Mucosa of descending colon (tissue), 3 donors: ENCODE results near the gene NDUFB11. TPM values are rescaled to one million over a fixed set of nuclear protein-coding genes. Genes with fewer than 3 reads are reported as not detected.

Experiments used
- ATAC-seq: fragments of 200-7000 bp; cut with Tn5 transposase; one replicate; pipeline ENCODE4 v1.9.1; 2020; ENCODE audit warnings: mild to moderate bottlenecking, moderate library complexity
- DNase-seq, 3 donors: peaks; one replicate each; pipeline ENCODE4 v3.0.0-alpha.2; 2020
- H3K36me3 ChIP-seq: fragments of 200-600 bp; one replicate; pipeline ENCODE4 v1.8.0; 2021; ENCODE audit warnings: low read depth, mild to moderate bottlenecking
- H3K4me1 ChIP-seq: fragments of 200-600 bp; one replicate; pipeline ENCODE4 v1.8.0; 2021; ENCODE audit warnings: low read depth, mild to moderate bottlenecking
- H3K4me3 ChIP-seq: fragments of 200-600 bp; one replicate; pipeline ENCODE4 v1.8.0; 2021; ENCODE audit warnings: mild to moderate bottlenecking
- H3K9me3 ChIP-seq: fragments of 200-600 bp; one replicate; pipeline ENCODE4 v1.8.0; 2021; ENCODE audit warnings: mild to moderate bottlenecking
- CTCF ChIP-seq: fragments of 200-600 bp; IDR thresholded peaks from one replicate; pipeline ENCODE4 v1.8.0; 2022; ENCODE audit warnings: antibody characterized with exemption, mild to moderate bottlenecking
- intact Hi-C, 2 donors: fragments of 100-400 bp; cut with DNase I in 1 of 2; cut with micrococcal nuclease in 1 of 2; formaldehyde crosslinking; loops; one replicate each; pipeline versions ENCODE4 v1.11.0 to v1.11.1; 2022; cut with DNase I, micrococcal nuclease
- total RNA-seq, 3 donors: library from RNA; stranded (reverse); fragmentation: NEBNext Ultra II Directional in 2 of 3; extraction: Animal tissue kit (Norgen Biotek cat#: 25700) in 2 of 3; gene quantifications; one replicate each; pipeline versions ENCODE4 v1.2.1 to v1.2.4, GENCODE V29; 2021 to 2023
- donor health status: DM: no; HTN: no; CAD: no; lungs with moderate emphysema.
- donor health status: DM: no; HTN: no; CAD: no.
- donor health status: DM: no; HTN: yes; CAD: no.

Gene NDUFB11
- total RNA-seq, 3 donors from 2014 or later, result 57.6 to 72.2 (median 71.6) TPM

- no peaks in the 10 kb centered on the region for H3K9me3 ChIP-seq
- ATAC-seq (no peak), DNase-seq (no peak)
- no peak overlapping the region for H3K4me3 ChIP-seq
- TF ChIP-seq CTCF, result no peak
- no peaks in the 10 kb centered on the region for H3K36me3 ChIP-seq
- H3K4me1 ChIP-seq, result no peaks in the 10 kb centered on the region
- intact Hi-C loops, result no loop called here
Measured at GRCh38 chrX:47098338-47099094, 46.0 kb downstream of the NDUFB11 start.

GRCh38 chrX:47097018-47097417 is 47.5 kb downstream of the NDUFB11 start:
- Histone ChIP-seq H3K36me3 (no peaks in the 10 kb centered on the region), H3K4me3 (no peak overlapping the region), H3K4me1 (no peaks in the 10 kb centered on the region), H3K9me3 (no peaks in the 10 kb centered on the region)
- intact Hi-C loops, result no loop called here
- TF ChIP-seq CTCF, result no peak
- DNase-seq, result no peak
- ATAC-seq, result no peak

GRCh38 chrX:47093860-47094259 is 50.6 kb downstream of the NDUFB11 start:
- intact Hi-C loops, result no loop called here
- no peak for ATAC-seq
- Histone ChIP-seq H3K36me3 (no peaks in the 10 kb centered on the region), H3K9me3 (no peaks in the 10 kb centered on the region), H3K4me3 (no peak overlapping the region), H3K4me1 (no peaks in the 10 kb centered on the region)
- no peak for DNase-seq
- TF ChIP-seq CTCF, result no peak

- ATAC-seq (no peak), DNase-seq (peak in 1 of 3 donors; percentile 4)
- Histone ChIP-seq H3K9me3 (no peaks in the 10 kb centered on the region), H3K4me3 (no peak overlapping the region), H3K36me3 (no peaks in the 10 kb centered on the region), H3K4me1 (no peaks in the 10 kb centered on the region)
- TF ChIP-seq CTCF, result no peak
- intact Hi-C loops, result no loop called here
Measured at GRCh38 chrX:47093248-47093647, 51.3 kb downstream of the NDUFB11 start.

Other genes with a start within 250 kb of the NDUFB11 start
- gene JADE3, start 232.3 kb downstream of the NDUFB11 start, total RNA-seq, result 1 to 10 TPM; 4.7 to 8.0 (median 5.2) TPM
- 1 to 10 TPM in 1 of 3 donors, under 1 TPM in 2; 0.58 to 5.5 (median 0.67) TPM for gene RGN, start 66.3 kb downstream of the NDUFB11 start, total RNA-seq
- 10 to 100 TPM; 35.2 to 40.2 (median 37.7) TPM for gene RBM10, start 519 bp upstream of the NDUFB11 start, total RNA-seq
- 100 to 1,000 TPM; 160 to 198 (median 172) TPM for gene UBA1, start 49.1 kb upstream of the NDUFB11 start, total RNA-seq
- gene CDK16, start 74.0 kb upstream of the NDUFB11 start, total RNA-seq, result 100 to 1,000 TPM in 2 of 3 donors, 10 to 100 TPM in 1; 81.9 to 111 (median 109) TPM
- 10 to 100 TPM; 23.9 to 51.6 (median 27.7) TPM for gene USP11, start 88.3 kb upstream of the NDUFB11 start, total RNA-seq
- under 1 TPM in 1 of 3 donors, not detected in 2; 0.51 TPM for gene ZNF157, start 225.9 kb upstream of the NDUFB11 start, total RNA-seq